OCI-LY7 (cell line): ENCODE results near the gene PIEZO1. TPM values are rescaled to one million over a fixed set of nuclear protein-coding genes. Genes with fewer than 3 reads are reported as not detected.

Experiments
- BruUV-seq: library from RNA; stranded (reverse); fragments of 400-500 nt; replicated peaks from 2 replicates; lab custom pipeline; 2021; lab: Mats Ljungman, UMichigan
- CTCF ChIA-PET: fragments of 300-600 bp; sonication (Branson Sonifier 250); formaldehyde crosslinking; loops from one replicate; lab custom pipeline; 2022; ENCODE audit warnings: antibody characterized with exemption; ENCODE audit not compliant: unreplicated experiment; lab: Charles Lee
- POLR2A ChIA-PET: fragments of 300-600 bp; sonication (Branson Sonifier 250); formaldehyde crosslinking; loops from one replicate; lab custom pipeline; 2022; ENCODE audit warnings: antibody characterized with exemption; lab: Charles Lee
- DNase-seq: peaks from one replicate; pipeline ENCODE4 v3.0.0-alpha.2; 2015; ENCODE audit warnings: low spot score
- H2AFZ ChIP-seq: fragments of 200-600 bp; sonication (generic), shearing (Covaris generic); 2 replicates; pipeline ENCODE4 v1.6.1; 2014; ENCODE audit warnings: mild to moderate bottlenecking, antibody characterized with exemption, low read length, moderate library complexity
- H3K27ac ChIP-seq: fragments of 200-600 bp; sonication (generic); 2 replicates; pipeline ENCODE4 v1.5.1; 2014; ENCODE audit warnings: mixed run types, low read depth, mild to moderate bottlenecking, moderate library complexity, low read length, inconsistent platforms; ENCODE audit not compliant: poor library complexity, severe bottlenecking
- H3K36me3 ChIP-seq: fragments of 200-600 bp; sonication (generic); 2 replicates; pipeline ENCODE4 v1.6.1; 2014; ENCODE audit warnings: mild to moderate bottlenecking, antibody characterized with exemption, low read length, moderate library complexity, mixed read lengths; ENCODE audit not compliant: insufficient read depth
- H3K4me1 ChIP-seq: fragments of 200-600 bp; sonication (generic); 2 replicates; pipeline ENCODE4 v1.5.1; 2014; ENCODE audit warnings: mild to moderate bottlenecking, low read length; ENCODE audit not compliant: insufficient read depth, poor library complexity, severe bottlenecking
- H3K4me2 ChIP-seq: fragments of 200-600 bp; sonication (generic); 2 replicates; pipeline ENCODE4 v1.6.1; 2014; ENCODE audit warnings: mild to moderate bottlenecking, low read length
- H3K4me3 ChIP-seq: fragments of 200-600 bp; sonication (generic); 2 replicates; pipeline ENCODE4 v1.5.1; 2014; ENCODE audit warnings: mild to moderate bottlenecking, low read depth, low read length; ENCODE audit not compliant: poor library complexity, severe bottlenecking
- H3K79me2 ChIP-seq: fragments of 200-600 bp; sonication (generic); 2 replicates; pipeline ENCODE4 v1.6.1; 2016; ENCODE audit warnings: low read depth, mild to moderate bottlenecking, low read length, moderate library complexity, mixed read lengths; ENCODE audit not compliant: insufficient read depth
- H3K9me2 ChIP-seq: fragments of 200-600 bp; sonication (generic); 2 replicates; pipeline ENCODE4 v1.6.1; 2016; ENCODE audit warnings: mild to moderate bottlenecking, low read length, mixed read lengths; ENCODE audit not compliant: insufficient read depth
- H3K9me3 ChIP-seq: fragments of 200-600 bp; sonication (generic); 2 replicates; pipeline ENCODE4 v1.6.1; 2014; ENCODE audit warnings: mild to moderate bottlenecking, mixed run types, low read length, mixed read lengths
- H4K20me1 ChIP-seq: fragments of 200-600 bp; sonication (generic); 2 replicates; pipeline ENCODE4 v1.6.1; 2014; ENCODE audit warnings: mild to moderate bottlenecking, antibody characterized with exemption, low read length, moderate library complexity, mixed read lengths; ENCODE audit not compliant: insufficient read depth
- CTCF ChIP-seq: fragments of 200-600 bp; sonication (generic); conservative IDR thresholded peaks from 2 replicates; pipeline ENCODE4 v1.5.1; 2014; ENCODE audit warnings: mild to moderate bottlenecking, antibody characterized with exemption, low read length, moderate library complexity, mixed read lengths
- EZH2phosphoT487 ChIP-seq: fragments of 200-600 bp; sonication (generic); IDR thresholded peaks from 2 replicates; pipeline ENCODE4 v1.6.1; 2018; ENCODE audit warnings: low read depth, borderline replicate concordance, mild to moderate bottlenecking, mixed run types, antibody characterized with exemption, low read length, moderate library complexity, mixed read lengths
- intact Hi-C: fragments of 100-400 bp; cut with micrococcal nuclease; formaldehyde crosslinking; loops from one replicate; pipeline ENCODE4 v1.10.0; 2022; ENCODE audit not compliant: unreplicated experiment
- total RNA-seq, 2 experiments: library from RNA; depleted of rRNA in 1 of 2; stranded (reverse); fragments of >200 nt in 1 of 2; shearing (Covaris generic) in 1 of 2; gene quantifications; 2 replicates each; pipeline ENCODE4 v1.2.3, GENCODE V29; 2014 to 2022

Gene PIEZO1
- total RNA-seq, 2 experiments from 2014 or later: 144 to 154 TPM

GRCh38 chr16:88764913-88765349 lies 20.1 kb downstream of the PIEZO1 start:
- no peaks in the 10 kb centered on the region for H3K9me2 ChIP-seq
- ChIA-PET POLR2A (no interaction called here), CTCF (no interaction called here)
- H3K36me3 ChIP-seq: peaks cover 6% of the 10 kb centered on the region; the same call in 1 of the 2 replicates
- no peak overlapping the region for H3K4me2 ChIP-seq
- no TSS peak for BruUV-seq
- no peak overlapping the region for H3K4me3 ChIP-seq
- H3K9me3 ChIP-seq: no peaks in the 10 kb centered on the region
- H3K79me2 ChIP-seq: no peaks in the 10 kb centered on the region
- intact Hi-C loops: no loop called here
- H2AFZ ChIP-seq: no peak overlapping the region
- no peak for DNase-seq
- peaks cover 9% of the 10 kb centered on the region; the same call in 1 of the 2 replicates for H4K20me1 ChIP-seq
- TF ChIP-seq EZH2phosphoT487 (no peak), CTCF (no peak)
- H3K4me1 ChIP-seq: peaks cover 21% of the 10 kb centered on the region
- no peak overlapping the region for H3K27ac ChIP-seq

- Histone ChIP-seq H4K20me1 (peaks cover 8% of the 10 kb centered on the region; the same call in 1 of the 2 replicates), H2AFZ (no peak overlapping the region), H3K9me2 (no peaks in the 10 kb centered on the region), H3K27ac (no peak overlapping the region), H3K9me3 (no peaks in the 10 kb centered on the region), H3K4me3 (no peak overlapping the region), H3K79me2 (no peaks in the 10 kb centered on the region), H3K4me2 (no peak overlapping the region), H3K36me3 (peaks cover 3% of the 10 kb centered on the region; the same call in 1 of the 2 replicates), H3K4me1 (peaks cover 20% of the 10 kb centered on the region)
- TF ChIP-seq EZH2phosphoT487 (no peak), CTCF (no peak)
- no peak for DNase-seq
- intact Hi-C loops: no loop called here
- POLR2A ChIA-PET: interaction anchor here (0.7 kb wide), 1 partner anchor 15 kb away, joined by 3 read pairs; no protein-coding TSS in a partner anchor
- BruUV-seq: no TSS peak
- CTCF ChIA-PET: no interaction called here
Observed at GRCh38 chr16:88764080-88764479, 20.9 kb downstream of the PIEZO1 start.

- CTCF ChIA-PET: no interaction called here
- DNase-seq: no peak
- no TSS peak for BruUV-seq
- H3K4me2 ChIP-seq: no peak overlapping the region
- no peak for TF ChIP-seq EZH2phosphoT487
- no peak for TF ChIP-seq CTCF
- H4K20me1 ChIP-seq: peaks cover 7% of the 10 kb centered on the region; the same call in 1 of the 2 replicates
- no peaks in the 10 kb centered on the region for H3K79me2 ChIP-seq
- no peaks in the 10 kb centered on the region for H3K9me3 ChIP-seq
- POLR2A ChIA-PET: no interaction called here
- H3K4me1 ChIP-seq: peaks cover 20% of the 10 kb centered on the region
- no peaks in the 10 kb centered on the region for H3K9me2 ChIP-seq
- no peak overlapping the region for H3K27ac ChIP-seq
- intact Hi-C loops: no loop called here
- no peak overlapping the region for H3K4me3 ChIP-seq
- H2AFZ ChIP-seq: no peak overlapping the region
- no peaks in the 10 kb centered on the region for H3K36me3 ChIP-seq
Observed at GRCh38 chr16:88763502-88764053, 21.4 kb downstream of the PIEZO1 start.
